Neural cell (in vitro differentiated cells): ENCODE data around the gene KIAA1191. TPM values are rescaled to one million over a fixed set of nuclear protein-coding genes. Genes with fewer than 3 reads are reported as not detected.

Source experiments
- H2AFZ ChIP-seq: fragments of 200-600, 300-800 bp; sonication (generic), shearing (Covaris generic); 2 replicates; pipeline ENCODE4 v1.6.0; 2014; ENCODE audit warnings: low read depth, mild to moderate bottlenecking, antibody characterized with exemption, low read length, moderate library complexity
- H3F3A ChIP-seq: fragments of 200-600 bp; shearing (Covaris generic); 2 replicates; pipeline ENCODE4 v1.6.1; 2016; ENCODE audit warnings: mild to moderate bottlenecking, moderate library complexity, mixed read lengths, antibody characterized with exemption, low read length; ENCODE audit not compliant: insufficient read depth, poor library complexity, severe bottlenecking
- H3K27ac ChIP-seq: fragments of 200-600, 300-800 bp; sonication (generic), shearing (Covaris generic); 2 replicates; pipeline ENCODE4 v1.5.1; 2014; ENCODE audit warnings: mild to moderate bottlenecking, low read length, moderate library complexity
- H3K27me3 ChIP-seq: fragments of 300-800, 200-600 bp; sonication (generic), shearing (Covaris generic); 2 replicates; pipeline ENCODE4 v1.6.0; 2014; ENCODE audit warnings: mild to moderate bottlenecking, low read depth, low read length, moderate library complexity; ENCODE audit not compliant: insufficient read depth
- H3K36me3 ChIP-seq: fragments of 300-800, 200-600 bp; sonication (generic), shearing (Covaris generic); 2 replicates; pipeline ENCODE4 v1.5.1; 2014; ENCODE audit warnings: mild to moderate bottlenecking, antibody characterized with exemption, low read length, moderate library complexity; ENCODE audit not compliant: insufficient read depth
- H3K4me2 ChIP-seq: fragments of 300-800, 200-600 bp; sonication (generic), shearing (Covaris generic); 2 replicates; pipeline ENCODE4 v1.6.0; 2014; ENCODE audit warnings: mild to moderate bottlenecking, low read length
- H3K4me3 ChIP-seq: fragments of 300-800, 200-600 bp; sonication (generic), shearing (Covaris generic); 2 replicates; pipeline ENCODE4 v1.5.1; 2014; ENCODE audit warnings: mild to moderate bottlenecking, low read length, moderate library complexity
- H3K79me2 ChIP-seq: fragments of 200-600 bp; shearing (Covaris generic); replicated peaks from 2 replicates; pipeline ENCODE4 v1.6.0; 2014; ENCODE audit warnings: mild to moderate bottlenecking, low read length, moderate library complexity; ENCODE audit not compliant: insufficient read depth
- H3K9ac ChIP-seq: fragments of 300-800, 200-600 bp; sonication (generic), shearing (Covaris generic); 2 replicates; pipeline ENCODE4 v1.6.1; 2016; ENCODE audit warnings: mild to moderate bottlenecking, low read length, mixed read lengths
- H3K9me2 ChIP-seq: fragments of 200-600 bp; shearing (Covaris generic); 2 replicates; pipeline ENCODE4 v1.6.1; 2016; ENCODE audit warnings: mild to moderate bottlenecking, low read length, mixed read lengths; ENCODE audit not compliant: insufficient read depth
- H3K9me3 ChIP-seq: fragments of 200-600, 300-800 bp; sonication (generic), shearing (Covaris generic); 2 replicates; pipeline ENCODE4 v1.6.1; 2016; ENCODE audit warnings: mild to moderate bottlenecking, mixed run types, low read length, moderate library complexity, mixed read lengths
- H4K20me1 ChIP-seq: fragments of 200-600 bp; shearing (Covaris generic); 2 replicates; pipeline ENCODE4 v1.6.1; 2016; ENCODE audit warnings: mild to moderate bottlenecking, mixed run types; ENCODE audit not compliant: insufficient read depth
- CTCF ChIP-seq: fragments of 450-650 bp; IDR thresholded peaks from 2 replicates; pipeline ENCODE4 v1.5.1; 2014; ENCODE audit warnings: antibody characterized with exemption, mild to moderate bottlenecking, moderate library complexity; ENCODE audit not compliant: poor library complexity, severe bottlenecking
- EP300 ChIP-seq: fragments of 450-650 bp; conservative IDR thresholded peaks from 2 replicates; pipeline ENCODE4 v1.6.1; 2014; ENCODE audit warnings: antibody characterized with exemption, mild to moderate bottlenecking, moderate library complexity; ENCODE audit not compliant: poor library complexity, severe bottlenecking
- EZH2 ChIP-seq: fragments of 200-600, 300-800 bp; shearing (Covaris generic), sonication (generic); IDR thresholded peaks from 2 replicates; pipeline ENCODE4 v1.6.1; 2014; ENCODE audit warnings: antibody characterized with exemption, low read length, borderline replicate concordance, mild to moderate bottlenecking; ENCODE audit not compliant: insufficient read depth, poor library complexity, severe bottlenecking
- MXI1 ChIP-seq: fragments of 450-650 bp; conservative IDR thresholded peaks from 2 replicates; pipeline ENCODE4 v1.6.1; 2014; ENCODE audit warnings: antibody characterized with exemption, mild to moderate bottlenecking; ENCODE audit not compliant: poor library complexity, severe bottlenecking
- POLR2AphosphoS5 ChIP-seq: IDR thresholded peaks from 2 replicates; pipeline ENCODE4 v1.6.1; 2012
- RAD21 ChIP-seq: fragments of 450-650 bp; conservative IDR thresholded peaks from 2 replicates; pipeline ENCODE4 v1.6.1; 2014; ENCODE audit warnings: antibody characterized with exemption, mild to moderate bottlenecking, moderate library complexity
- REST ChIP-seq: IDR thresholded peaks from 2 replicates; pipeline ENCODE4 v1.6.1; 2012; ENCODE audit warnings: borderline replicate concordance
- SMC3 ChIP-seq: fragments of 450-650 bp; conservative IDR thresholded peaks from 2 replicates; pipeline ENCODE4 v1.6.1; 2014; ENCODE audit warnings: antibody characterized with exemption, mild to moderate bottlenecking, moderate library complexity; ENCODE audit not compliant: poor library complexity
- TAF1 ChIP-seq: IDR thresholded peaks from 2 replicates; pipeline ENCODE4 v1.6.1; 2012; ENCODE audit warnings: low read depth
- polyA plus RNA-seq: library from polyadenylated mRNA; depleted of rRNA; stranded (reverse); fragments of >200 nt; gene quantifications from 2 replicates; pipeline ENCODE4 v1.2.3, GENCODE V29; 2014

Gene KIAA1191
- polyA plus RNA-seq, 1 donor from 2014 or later = 137 TPM

GRCh38 chr5:176356179-176356566 lies 5.4 kb downstream of the KIAA1191 start:
- peaks cover 62% of the 10 kb centered on the region for H3K79me2 ChIP-seq
- no peaks in the 10 kb centered on the region for H3K27me3 ChIP-seq
- no peak overlapping the region for H3K4me3 ChIP-seq
- no peaks in the 10 kb centered on the region for H3K9me3 ChIP-seq
- TF ChIP-seq TAF1 = no peak
- TF ChIP-seq EZH2 = no peak
- TF ChIP-seq EP300 = no peak
- TF ChIP-seq CTCF = no peak
- no peak for TF ChIP-seq REST
- TF ChIP-seq MXI1 = no peak
- no peak for TF ChIP-seq POLR2AphosphoS5
- no peak for TF ChIP-seq RAD21
- no peak for TF ChIP-seq SMC3
- no peak overlapping the region for H3K9ac ChIP-seq
- H3K36me3 ChIP-seq = no peaks in the 10 kb centered on the region
- H3K9me2 ChIP-seq = no peaks in the 10 kb centered on the region
- H4K20me1 ChIP-seq = no peaks in the 10 kb centered on the region
- H3K27ac ChIP-seq = no peak overlapping the region
- H3F3A ChIP-seq = no peaks in the 10 kb centered on the region
- H3K4me2 ChIP-seq = no peak overlapping the region
- no peak overlapping the region for H2AFZ ChIP-seq

- Histone ChIP-seq H3K9me2 (no peaks in the 10 kb centered on the region), H3K4me3 (no peak overlapping the region), H3K27me3 (no peaks in the 10 kb centered on the region), H2AFZ (no peak overlapping the region), H4K20me1 (no peaks in the 10 kb centered on the region), H3K79me2 (peaks cover 56% of the 10 kb centered on the region), H3K36me3 (no peaks in the 10 kb centered on the region), H3K9me3 (no peaks in the 10 kb centered on the region), H3K9ac (no peak overlapping the region), H3K27ac (no peak overlapping the region), H3K4me2 (no peak overlapping the region), H3F3A (no peaks in the 10 kb centered on the region)
- no peak for TF ChIP-seq CTCF
- TF ChIP-seq SMC3 = no peak
- no peak for TF ChIP-seq TAF1
- TF ChIP-seq REST = no peak
- TF ChIP-seq POLR2AphosphoS5 = no peak
Observed at GRCh38 chr5:176355400-176356178, 6.0 kb downstream of the KIAA1191 start.
